Measurements from ENCODE around the gene FOXO3.

- TF ChIP-seq POLR2A (IDR thresholded peaks at IDR 0.05) (no peak), CTCF (IDR thresholded peaks at IDR 0.05) (no peak)
Observed at GRCh38 chr6:108604156-108604555, 43.4 kb downstream of the FOXO3 start.

Measured in heart left ventricle (tissue), 13 donors.